ENCODE measurements around the gene SHBG. TPM values are rescaled to one million over a fixed set of nuclear protein-coding genes. Genes with fewer than 3 reads are reported as not detected.

SHBG gene
- total and polyA plus RNA-seq, 10 of the 15 experiments (the other 5 are each of a cell fraction or from before 2014, with no cell fraction given), result not detected

GRCh38 chr17:7626956-7627249 lies 3.0 kb upstream of the SHBG start:
- ChIA-PET CTCF (interaction anchor here (0.6 to 2.6 kb wide), 6 partner anchors 13 to 271 kb away, joined by 3 to 38 read pairs (median 4); partner anchors contain the start of genes FXR2, TP53 and WRAP53), SMC1A (ENCODE audit: uncharacterized antibody, unreplicated experiment) (interaction anchor here (1.7 to 2.3 kb wide), 2 partner anchors 12 to 62 kb away, joined by 5 to 19 read pairs; partner anchors contain the start of genes FXR2, TP53 and WRAP53), RAD21 (ENCODE audit: unreplicated experiment) (interaction anchor here (0.9 to 3.0 kb wide), 4 partner anchors 12 to 61 kb away, joined by 4 to 21 read pairs (median 14); partner anchors contain the start of genes CD68, FXR2, TP53 and WRAP53), POLR2A (interaction anchor here (0.6 to 2.7 kb wide), 8 partner anchors 8 to 290 kb away, joined by 3 to 33 read pairs (median 8); partner anchors contain the start of genes ACAP1, FXR2, MPDU1 and TP53)
- Histone ChIP-seq H3K79me2 (ENCODE audit: control insufficient read depth, insufficient read depth, low read length) (peaks cover 2% of the 10 kb centered on the region), H3K27ac (ENCODE audit: control insufficient read depth, insufficient read depth) (peak overlapping the region; percentile 69; the same call in 1 of the 2 replicates), H3K4me3 (peak overlapping the region; percentile 100), H3K4me1 (ENCODE audit: control insufficient read depth, insufficient read depth, low read length) (peaks cover 3% of the 10 kb centered on the region), H3K9me3 (replicated peaks; ENCODE audit: control insufficient read depth, insufficient read depth, low read length) (no peaks in the 10 kb centered on the region), H2AFZ (ENCODE audit: control insufficient read depth, low read depth, low read length) (peak overlapping the region; percentile 77; the same call in 1 of the 2 replicates), H3K27me3 (replicated peaks in 1 of 2; ENCODE audit: control insufficient read depth in 2 of 2, insufficient read depth in 2 of 2, low read length in 1 of 2) (no peaks in the 10 kb centered on the region), H4K20me1 (ENCODE audit: control insufficient read depth, insufficient read depth) (no peaks in the 10 kb centered on the region), H3K4me2 (ENCODE audit: control insufficient read depth, insufficient read depth) (peak overlapping the region; percentile 81), H3K36me3 (ENCODE audit: control insufficient read depth in 2 of 2, insufficient read depth in 2 of 2, low read length in 1 of 2) (no peaks in the 10 kb centered on the region), H3K9ac (ENCODE audit: control insufficient read depth, insufficient read depth, low read length) (peak overlapping the region; percentile 95)
- TF ChIP-seq RB1 (IDR thresholded peaks at IDR 0.05; ENCODE audit: borderline replicate concordance), result no peak
- no peak for TF ChIP-seq GABPA (IDR thresholded peaks at IDR 0.05; ENCODE audit: low read depth)
- no peak for TF ChIP-seq TCF3 (IDR thresholded peaks at IDR 0.05; ENCODE audit: borderline replicate concordance, insufficient read depth, low read depth, low read length)
- TF ChIP-seq NBN (IDR thresholded peaks at IDR 0.05), result no peak
- intact Hi-C loops (cut with micrococcal nuclease; ENCODE audit: unreplicated experiment), result no loop called here
- no peak for ATAC-seq
- in situ Hi-C loops (cut with MboI), result no loop called here
- FAIRE-seq, result no peak
- no TSS peak for BruUV-seq (replicated peaks)
- no peak for DNase-seq (ENCODE audit: low read depth, low spot score)
- 1% methylated on average over 6 of the region's 6 CpGs for WGBS (ENCODE audit: insufficient coverage, insufficient replicate concordance, low lambda C conversion rate, missing lambda C conversion rate)

- Histone ChIP-seq H3K4me2 (ENCODE audit: control insufficient read depth, insufficient read depth) (peak within 1 kb of the TSS; percentile 81), H3K36me3 (ENCODE audit: control insufficient read depth in 2 of 2, insufficient read depth in 2 of 2, low read length in 1 of 2) (no peaks in the 10 kb centered on the region), H2AFZ (ENCODE audit: control insufficient read depth, low read depth, low read length) (peak within 1 kb of the TSS; percentile 77), H3K79me2 (ENCODE audit: control insufficient read depth, insufficient read depth, low read length) (peaks cover 2% of the 10 kb centered on the region), H3K9me3 (replicated peaks; ENCODE audit: control insufficient read depth, insufficient read depth, low read length) (no peaks in the 10 kb centered on the region), H3K27me3 (replicated peaks in 1 of 2; ENCODE audit: control insufficient read depth in 2 of 2, insufficient read depth in 2 of 2, low read length in 1 of 2) (no peaks in the 10 kb centered on the region), H3K9ac (ENCODE audit: control insufficient read depth, insufficient read depth, low read length) (peak within 1 kb of the TSS; percentile 95), H3K4me1 (ENCODE audit: control insufficient read depth, insufficient read depth, low read length) (peaks cover 3% of the 10 kb centered on the region), H3K4me3 (peak within 1 kb of the TSS; percentile 100), H4K20me1 (ENCODE audit: control insufficient read depth, insufficient read depth) (no peaks in the 10 kb centered on the region), H3K27ac (ENCODE audit: control insufficient read depth, insufficient read depth) (peak within 1 kb of the TSS; percentile 69)
- POLR2A ChIA-PET, result interaction anchor here (0.5 to 2.7 kb wide), 13 partner anchors 8 to 291 kb away, joined by 3 to 33 read pairs (median 6); partner anchors contain the start of genes ACAP1, FXR2, MPDU1 and TP53
- in situ Hi-C loops (cut with MboI), result no loop called here
- WGBS (ENCODE audit: insufficient coverage, insufficient replicate concordance, low lambda C conversion rate, missing lambda C conversion rate), result 1% methylated on average over 45 of the region's 54 CpGs
- intact Hi-C loops (cut with micrococcal nuclease; ENCODE audit: unreplicated experiment), result no loop called here
- SMC1A ChIA-PET (ENCODE audit: uncharacterized antibody, unreplicated experiment), result interaction anchor here (0.7 to 2.3 kb wide), 9 partner anchors 9 to 223 kb away, joined by 3 to 19 read pairs (median 3); partner anchors contain the start of genes FXR2, SOX15, TMEM256 and TP53
- FAIRE-seq (peak; percentile 97), ATAC-seq (peak; percentile 98), DNase-seq (ENCODE audit: low read depth, low spot score) (peak; percentile 67)
- RAD21 ChIA-PET (ENCODE audit: unreplicated experiment), result interaction anchor here (0.6 to 3.0 kb wide), 10 partner anchors 11 to 661 kb away, joined by 3 to 21 read pairs (median 4); partner anchors contain the start of genes CD68, CYB5D1, FXR2 and NAA38
- CTCF ChIA-PET, result interaction anchor here (0.6 to 2.6 kb wide), 7 partner anchors 13 to 271 kb away, joined by 3 to 38 read pairs (median 3); partner anchors contain the start of genes FXR2, TP53 and WRAP53
- BruUV-seq (replicated peaks), result no TSS peak
- TF ChIP-seq YY1 (IDR thresholded peaks at IDR 0.05; ENCODE audit: low read depth, low read length) (no peak), SPI1 (IDR thresholded peaks at IDR 0.05; ENCODE audit: borderline replicate concordance, insufficient read depth, low read depth, low read length) (no peak), DPF2 (IDR thresholded peaks at IDR 0.05) (no peak), ESRRA (IDR thresholded peaks at IDR 0.05; ENCODE audit: low read length) (no peak), ZNF384 (IDR thresholded peaks at IDR 0.05; ENCODE audit: borderline replicate concordance, low read depth, low read length) (no peak), STAT3 (IDR thresholded peaks at IDR 0.05; ENCODE audit: low read depth, low read length) (no peak), TAF1 (IDR thresholded peaks at IDR 0.05; ENCODE audit: borderline replicate concordance, low read depth, low read length) (peak; percentile 32; the same call in 1 of the 2 replicates), KLF5 (IDR thresholded peaks at IDR 0.05; ENCODE audit: partially characterized antibody) (no peak), E2F4 (IDR thresholded peaks at IDR 0.05; ENCODE audit: low read depth, low read length) (no peak), CBX3 (IDR thresholded peaks at IDR 0.05; ENCODE audit: borderline replicate concordance, low read depth) (no peak), SP1 (IDR thresholded peaks at IDR 0.05; ENCODE audit: low read depth, low read length) (peak; percentile 63), YBX1 (IDR thresholded peaks at IDR 0.05) (no peak)
Observed at GRCh38 chr17:7627250-7628121, 2.4 kb upstream of the SHBG start, which contains the start of gene SAT2. TSS of gene SAT2 (minus strand) at chr17:7627821. CDS start at chr17:7627635, 186 bp downstream.
